Raji (cell line): Measurements from ENCODE around the gene CSTF2.

Experiments
- POLR2A ChIP-seq: IDR thresholded peaks from 2 replicates; pipeline ENCODE4 v1.6.1; 2011; ENCODE audit warnings: low read depth, low read length, control low read depth; ENCODE audit not compliant: insufficient read depth

The CSTF2 gene

DNA sequence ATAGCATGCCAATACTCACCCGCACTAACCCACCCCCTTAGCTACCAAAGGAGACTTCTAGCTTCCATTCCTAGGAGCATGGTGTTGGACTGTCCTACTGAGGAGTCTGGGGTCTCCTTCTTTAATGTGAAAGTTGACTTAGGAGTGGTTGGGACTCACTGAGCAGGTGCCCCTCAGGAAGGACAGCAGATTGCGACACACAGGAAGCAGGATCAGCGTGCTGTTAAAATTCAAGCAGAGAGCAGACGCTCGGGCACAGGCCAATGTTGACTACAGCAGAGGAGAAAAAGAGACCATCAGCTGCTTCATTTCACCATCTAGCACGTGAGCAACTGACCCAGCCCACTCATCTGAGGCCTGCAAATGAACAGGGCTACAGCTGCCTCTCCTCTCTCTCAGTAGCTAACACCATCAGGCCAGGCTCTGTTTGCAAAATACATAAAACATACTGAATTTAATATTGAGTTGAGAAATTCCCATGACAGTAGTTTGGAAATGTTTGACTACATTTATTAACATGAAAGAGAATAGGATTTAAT, 43.2 kb downstream of the CSTF2 start:
- TF ChIP-seq POLR2A, result no peak

DNA sequence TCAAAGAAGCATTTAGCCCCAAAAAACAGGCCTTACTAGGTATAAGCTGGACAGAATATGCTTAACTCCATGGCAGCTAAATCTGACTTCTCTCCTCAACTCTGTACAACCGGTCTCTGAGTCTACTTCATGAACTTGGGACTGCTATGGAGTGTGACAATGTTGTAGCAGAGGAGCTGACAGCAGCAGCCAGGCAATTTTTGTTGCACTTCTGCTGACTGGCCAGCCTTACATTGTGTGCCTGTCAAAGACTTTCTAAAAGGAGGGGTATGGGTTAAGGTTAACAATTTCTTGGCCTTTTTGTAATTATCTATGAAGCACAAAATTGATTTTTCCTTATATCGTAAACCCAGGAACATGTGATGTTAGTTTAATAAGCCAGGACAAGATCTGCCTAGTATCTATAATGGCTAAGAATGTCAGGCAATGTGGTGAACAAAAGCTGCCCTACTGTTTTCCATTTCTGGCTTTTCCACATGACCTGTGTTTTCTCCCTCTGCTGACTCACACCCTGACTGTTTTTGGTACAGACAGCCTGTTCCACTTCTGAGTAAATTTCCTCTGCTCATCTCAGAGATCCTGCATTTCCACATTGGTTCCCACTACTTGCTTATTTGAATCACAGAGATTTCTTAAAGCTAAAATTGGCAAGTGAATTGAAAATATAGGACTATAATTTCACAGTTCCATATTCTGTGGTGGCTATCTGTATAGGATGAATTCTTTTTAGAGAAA, 44.6 kb downstream of the CSTF2 start:
- no peak for TF ChIP-seq POLR2A

DNA sequence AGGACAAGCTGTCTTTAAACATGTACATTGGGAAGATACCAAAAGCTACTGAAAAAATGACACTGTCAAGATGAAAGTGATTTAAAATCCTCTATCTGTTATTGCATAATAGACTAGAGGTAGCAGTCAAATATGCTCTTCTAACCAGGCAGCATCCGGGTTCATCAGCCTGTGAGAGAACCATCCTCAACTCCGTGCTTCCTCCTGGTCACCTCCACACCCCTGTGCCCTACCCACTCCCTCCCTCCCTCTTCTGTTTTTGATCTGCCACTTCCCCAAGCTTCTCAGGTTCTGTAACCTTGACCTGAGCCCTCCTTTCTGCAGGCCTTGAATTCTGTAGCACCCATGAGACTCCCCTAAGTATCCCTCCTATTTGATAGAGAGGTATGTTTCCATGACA, 48.1 kb downstream of the CSTF2 start:
- no peak for TF ChIP-seq POLR2A

DNA sequence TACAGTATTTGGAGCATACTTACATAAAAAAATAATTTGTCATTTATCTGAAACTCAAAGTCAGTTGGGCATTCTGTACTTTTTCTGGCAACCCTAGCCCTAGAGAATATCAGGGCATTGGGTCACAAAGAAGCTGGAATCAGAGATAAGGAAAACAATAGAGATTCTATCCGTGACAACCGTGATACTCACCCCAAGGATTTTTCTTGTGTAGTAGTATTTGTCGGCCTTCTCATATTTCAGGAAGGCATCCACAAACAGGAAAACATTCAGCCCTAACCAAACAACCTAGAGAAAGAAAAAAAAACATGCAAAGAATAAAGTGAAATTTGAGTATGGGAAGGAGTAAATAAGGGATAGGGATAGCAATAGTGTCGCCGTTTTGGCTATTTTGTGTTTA, 50.3 kb downstream of the CSTF2 start:
- TF ChIP-seq POLR2A, result no peak

DNA sequence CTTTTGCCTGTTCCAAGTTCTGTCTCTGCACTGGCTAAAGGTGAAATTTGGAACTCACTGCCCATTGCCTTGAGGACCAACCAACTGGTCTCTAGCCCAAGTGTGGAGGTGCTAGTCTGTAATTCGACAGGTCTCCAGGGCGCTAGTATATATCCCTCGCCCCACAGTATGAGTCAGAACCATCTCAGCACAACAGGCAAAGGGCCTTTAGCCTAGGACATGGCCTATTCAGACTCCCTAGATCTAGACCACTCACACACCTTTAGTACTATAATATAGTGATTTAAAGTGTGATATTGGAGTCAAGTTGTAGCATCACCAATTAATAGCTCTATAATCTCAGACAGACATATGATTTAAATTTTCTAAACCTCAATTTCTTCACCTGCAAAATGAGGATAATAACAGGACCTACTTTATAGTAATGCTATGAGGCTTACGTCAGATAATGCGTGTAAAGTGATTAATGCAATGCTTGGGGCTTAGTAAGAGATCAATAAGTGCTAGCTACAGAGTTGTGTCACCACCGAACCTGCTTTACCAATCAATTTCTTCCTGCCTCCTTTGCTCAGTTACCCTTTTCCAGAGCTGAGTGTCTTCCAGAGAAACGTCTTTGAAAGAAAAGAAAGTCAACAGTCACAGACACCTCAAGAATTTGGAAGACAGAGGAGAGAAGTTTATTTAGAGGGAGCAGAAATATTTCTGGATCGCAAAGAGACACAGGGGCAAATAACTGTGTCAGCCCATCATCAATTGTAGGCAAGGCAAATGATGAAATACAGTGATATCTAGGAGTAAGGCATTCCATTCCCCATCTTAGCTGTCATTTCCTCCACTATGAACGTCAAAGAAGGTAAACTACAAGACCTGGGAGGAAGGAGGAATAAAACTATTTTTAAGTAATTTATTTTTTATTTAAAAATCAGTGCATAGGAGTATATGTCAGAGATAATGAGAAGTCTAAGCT, 51.7 kb downstream of the CSTF2 start:
- TF ChIP-seq POLR2A, result no peak

DNA sequence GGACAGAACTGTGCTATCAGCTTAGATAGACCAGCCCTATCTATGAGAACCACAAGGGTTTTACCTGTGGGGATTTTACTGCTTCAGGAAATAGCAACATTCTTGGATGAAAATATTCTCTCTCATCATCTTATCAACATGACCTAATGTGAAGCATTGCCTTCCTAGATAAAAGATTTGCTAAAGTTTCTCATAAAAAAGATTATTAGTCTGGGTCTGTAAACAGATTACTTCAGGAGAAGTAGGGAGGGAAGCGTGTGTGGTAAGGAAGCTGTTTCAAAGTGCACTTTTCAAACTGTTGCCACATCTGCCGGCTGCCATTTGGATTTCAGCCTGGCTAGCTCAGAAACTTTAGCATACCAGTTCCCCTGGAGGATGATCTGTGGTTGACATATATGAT, 54.1 kb downstream of the CSTF2 start, which contains the start of gene NOX1:
Gene NOX1 (minus strand): TSS at position 35 of the 400 bp plus-strand sequence. CDS start 220 bp downstream, outside the sequence.
- TF ChIP-seq POLR2A, result no peak

DNA sequence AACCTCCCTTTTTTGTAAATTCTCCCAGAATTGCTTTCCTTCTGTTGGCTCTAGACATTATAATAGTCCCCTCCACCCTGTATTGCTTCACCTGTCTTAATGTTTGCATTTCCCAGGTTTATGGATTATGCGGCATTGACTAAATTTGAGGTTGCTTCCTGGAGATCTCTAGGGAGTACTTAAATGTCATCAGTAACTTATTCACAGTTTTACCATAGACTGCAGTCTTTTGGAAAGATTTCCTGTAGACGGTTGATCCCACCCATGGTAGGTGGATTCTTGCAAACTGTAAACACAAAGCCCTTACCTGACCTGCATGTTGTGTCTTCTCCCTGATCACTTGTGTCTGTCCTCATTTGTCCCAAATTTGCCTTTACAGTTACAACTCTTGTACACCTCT, 60.2 kb downstream of the CSTF2 start:
- TF ChIP-seq POLR2A, result no peak

DNA sequence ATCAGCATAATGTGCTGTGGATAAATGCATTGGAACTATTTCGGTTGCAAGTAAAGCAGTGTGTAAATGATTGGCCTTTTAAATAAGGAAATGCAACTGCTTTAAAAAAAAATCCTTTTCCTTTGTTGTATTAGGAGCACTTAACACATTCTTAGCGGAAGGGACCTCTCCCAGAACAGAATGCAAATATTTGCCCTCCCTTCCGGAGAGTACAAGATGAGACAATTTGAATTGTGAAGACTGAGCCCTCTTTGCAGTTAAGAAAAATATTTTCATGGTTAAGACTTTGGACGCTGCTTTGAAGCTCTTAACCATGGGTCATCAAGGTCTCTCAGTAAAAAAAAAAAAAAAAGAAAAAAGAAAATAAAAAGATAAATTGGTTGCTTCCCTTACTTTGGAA, 63.5 kb downstream of the CSTF2 start:
- no peak for TF ChIP-seq POLR2A
